Uterus (tissue), 2 donors: ENCODE measurements around the gene PLEKHG4B.

Experiments used
- CTCF ChIP-seq, 4 experiments: fragments of 200-600 bp in 2 of 4; fragments of 450-650 bp in 2 of 4; sonication (generic) in 2 of 4; IDR thresholded peaks; one replicate each; pipeline ENCODE4 v1.5.1; 2016 to 2019; ENCODE audit warnings: antibody characterized with exemption in 4 of 4, mild to moderate bottlenecking in 2 of 4, moderate library complexity in 1 of 4
- POLR2A ChIP-seq, 2 donors: fragments of 450-650 bp; IDR thresholded peaks; one replicate each; pipeline ENCODE4 v1.6.1; 2016; ENCODE audit warnings: antibody characterized with exemption in 2 of 2, mild to moderate bottlenecking in 1 of 2, moderate library complexity in 1 of 2

GRCh38 chr5:104778-105296 lies 12.9 kb downstream of the PLEKHG4B start:
- TF ChIP-seq CTCF (IDR thresholded peaks at IDR 0.05): no peak
- TF ChIP-seq POLR2A (IDR thresholded peaks at IDR 0.05): no peak
